Kidney (tissue), 14 donors: ENCODE results near the gene ALG6. TPM values are rescaled to one million over a fixed set of nuclear protein-coding genes. Genes with fewer than 3 reads are reported as not detected.

Experiments used
- DNase-seq, 5 donors: peaks; one replicate each; pipeline ENCODE4 v3.0.0-alpha.2; 2013 to 2020
- FAIRE-seq: peaks from 2 replicates; lab custom pipeline; 2012; peaks lifted over from hg19 to GRCh38; lab: Jason Lieb, UNC
- H3K27ac ChIP-seq, 2 donors: one replicate each; pipeline ENCODE4 v1.7.0; 2013; ENCODE audit warnings: low read depth in 2 of 2, low read length in 2 of 2, inconsistent platforms in 1 of 2
- H3K27me3 ChIP-seq: one replicate; pipeline ENCODE4 v1.7.1; 2013; ENCODE audit warnings: low read length, inconsistent platforms; ENCODE audit not compliant: control insufficient read depth, insufficient read depth
- H3K36me3 ChIP-seq, 3 donors: one replicate each; pipeline versions ENCODE4 v1.7.0 to v1.7.1; 2013; ENCODE audit warnings: low read length in 3 of 3, control low read depth in 1 of 3, inconsistent platforms in 1 of 3; ENCODE audit not compliant: insufficient read depth in 3 of 3, control insufficient read depth in 2 of 3
- H3K4me1 ChIP-seq, 3 donors: one replicate each; pipeline versions ENCODE4 v1.7.0 to v1.7.1; 2013; ENCODE audit warnings: low read length in 3 of 3, inconsistent platforms in 1 of 3, low read depth in 1 of 3; ENCODE audit not compliant: control insufficient read depth in 2 of 3, insufficient read depth in 2 of 3
- H3K4me3 ChIP-seq, 3 donors: one replicate each; pipeline versions ENCODE4 v1.7.0 to v1.8.1; 2013; ENCODE audit warnings: low read length in 3 of 3, control low read depth in 1 of 3, inconsistent platforms in 1 of 3
- H3K9ac ChIP-seq, 3 donors: one replicate each; pipeline versions ENCODE4 v1.7.0 to v1.7.1; 2013; ENCODE audit warnings: low read length in 3 of 3, control low read depth in 1 of 3, inconsistent platforms in 1 of 3
- H3K9me3 ChIP-seq, 3 donors: one replicate each; pipeline versions ENCODE4 v1.7.0 to v1.7.1; 2013; ENCODE audit warnings: low read length in 3 of 3, control low read depth in 1 of 3, inconsistent platforms in 1 of 3; ENCODE audit not compliant: control insufficient read depth in 2 of 3, insufficient read depth in 1 of 3
- intact Hi-C: fragments of 100-400 bp; cut with DNase I; formaldehyde crosslinking; loops from one replicate; pipeline ENCODE4 v1.11.1; 2022
- polyA plus RNA-seq: library from polyadenylated mRNA; stranded (reverse); fragments of 350-450 nt; fragmentation: Illumina TruSeq; extraction: RNeasy Lipid Tissue Mini Kit (QIAGEN cat#74804); gene quantifications from one replicate; pipeline ENCODE4 v1.2.3, GENCODE V29; 2014; ENCODE audit warnings: low read depth, low replicate concordance; ENCODE audit not compliant: insufficient read depth
- total RNA-seq: library from RNA; stranded (reverse); fragmentation: NEBNext Ultra II Directional; extraction: Animal tissue kit (Norgen Biotek cat#: 25700); gene quantifications from one replicate; pipeline ENCODE4 v1.2.1, GENCODE V29; 2021
- TF ChIP-seq, protein P1 (sequence below): IDR thresholded peaks from 3 replicates; pipeline ENCODE4 v1.5.1; 2012; ENCODE audit warnings: mild to moderate bottlenecking, moderate library complexity, borderline replicate concordance; ENCODE audit not compliant: insufficient read depth; ENCODE audit errors: extremely low read depth
- donor health status: control.
- donor health status: control.
- donor health status: control.
- donor health status: control.
- donor health status: control.
- donor health status: DM: yes; HTN: yes; CAD: no.
- donor health status: Normal renal cell carcinoma (clear cell type).

Gene ALG6
- total and polyA plus RNA-seq, 2 donors from 2014 or later = 10.2 to 11.2 TPM

DNA sequence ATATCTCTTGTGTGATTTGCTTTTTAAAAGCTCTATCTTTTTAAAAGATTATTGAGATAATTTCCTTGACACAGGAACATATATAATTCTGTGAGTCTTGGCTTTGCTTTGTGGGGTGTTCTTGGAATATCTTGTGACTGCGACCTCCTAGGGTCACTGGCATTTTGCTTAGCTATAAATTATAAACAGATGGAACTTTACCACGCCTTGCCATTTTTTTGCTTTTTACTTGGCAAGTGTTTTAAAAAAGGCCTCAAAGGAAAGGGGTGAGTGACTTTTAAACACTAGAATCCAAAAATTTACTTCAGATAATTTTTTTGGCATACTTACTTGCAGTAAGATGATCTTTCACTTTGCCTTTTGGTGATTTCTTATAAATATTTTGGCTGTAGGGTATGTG lies 43.6 kb downstream of the ALG6 start:
- TF ChIP-seq, protein P1, sequence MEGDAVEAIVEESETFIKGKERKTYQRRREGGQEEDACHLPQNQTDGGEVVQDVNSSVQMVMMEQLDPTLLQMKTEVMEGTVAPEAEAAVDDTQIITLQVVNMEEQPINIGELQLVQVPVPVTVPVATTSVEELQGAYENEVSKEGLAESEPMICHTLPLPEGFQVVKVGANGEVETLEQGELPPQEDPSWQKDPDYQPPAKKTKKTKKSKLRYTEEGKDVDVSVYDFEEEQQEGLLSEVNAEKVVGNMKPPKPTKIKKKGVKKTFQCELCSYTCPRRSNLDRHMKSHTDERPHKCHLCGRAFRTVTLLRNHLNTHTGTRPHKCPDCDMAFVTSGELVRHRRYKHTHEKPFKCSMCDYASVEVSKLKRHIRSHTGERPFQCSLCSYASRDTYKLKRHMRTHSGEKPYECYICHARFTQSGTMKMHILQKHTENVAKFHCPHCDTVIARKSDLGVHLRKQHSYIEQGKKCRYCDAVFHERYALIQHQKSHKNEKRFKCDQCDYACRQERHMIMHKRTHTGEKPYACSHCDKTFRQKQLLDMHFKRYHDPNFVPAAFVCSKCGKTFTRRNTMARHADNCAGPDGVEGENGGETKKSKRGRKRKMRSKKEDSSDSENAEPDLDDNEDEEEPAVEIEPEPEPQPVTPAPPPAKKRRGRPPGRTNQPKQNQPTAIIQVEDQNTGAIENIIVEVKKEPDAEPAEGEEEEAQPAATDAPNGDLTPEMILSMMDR = no peak
- FAIRE-seq = no peak
- H3K36me3 ChIP-seq = peaks cover 0 to 14% (median 0%) of the 10 kb centered on the region in 3 donors

GRCh38 chr1:63413394-63413793 lies 46.0 kb downstream of the ALG6 start:
- Histone ChIP-seq H3K27ac (no peak overlapping the region), H3K36me3 (peaks cover 0 to 14% (median 0%) of the 10 kb centered on the region in 3 donors)
- TF ChIP-seq, protein P1 = no peak

More for the DNA sequence above, 43.6 kb downstream of the ALG6 start:
- peak in 1 of 5 donors; percentile 7 for DNase-seq
- no peaks in the 10 kb centered on the region for H3K27me3 ChIP-seq
- no peak overlapping the region for H3K9ac ChIP-seq
- intact Hi-C loops = no loop called here
- H3K9me3 ChIP-seq = no peaks in the 10 kb centered on the region
- no peaks in the 10 kb centered on the region for H3K4me1 ChIP-seq
- H3K27ac ChIP-seq = no peak overlapping the region
- no peak overlapping the region for H3K4me3 ChIP-seq

DNA sequence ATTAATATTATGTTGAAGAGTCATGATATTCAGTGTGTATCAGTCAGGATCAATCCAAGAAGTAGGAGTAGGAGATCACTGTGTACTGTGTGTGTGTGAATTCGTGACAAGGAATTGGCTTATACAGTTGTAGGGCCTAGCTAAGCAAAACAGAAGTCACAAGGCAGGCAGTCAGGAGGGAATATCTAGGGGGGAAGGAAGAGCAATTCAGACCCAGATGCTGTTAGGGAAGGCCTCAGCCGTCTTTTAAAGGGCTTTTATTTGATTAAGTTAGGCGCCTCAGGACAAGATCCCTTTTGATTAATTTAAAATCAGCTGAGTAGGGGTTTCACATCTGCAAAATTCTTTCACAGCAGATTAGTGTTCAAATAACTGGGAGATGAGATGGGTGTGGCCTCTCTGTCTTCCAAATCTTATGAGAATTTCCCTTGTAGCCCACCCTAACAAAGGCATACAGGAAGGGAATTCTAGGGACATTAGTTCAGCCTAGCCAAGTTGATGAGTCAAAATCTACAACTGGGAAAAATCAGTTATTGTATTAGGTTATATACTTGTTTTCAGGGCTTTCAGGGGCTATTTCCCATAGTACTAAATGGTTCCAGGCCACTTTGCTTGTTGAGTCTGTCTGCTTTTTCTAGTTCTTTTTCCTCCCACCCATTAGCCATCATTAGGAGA lies 47.4 kb downstream of the ALG6 start:
- no peak for DNase-seq
- TF ChIP-seq, protein P1 = no peak
- Histone ChIP-seq H3K9ac (no peak overlapping the region), H3K4me3 (no peak overlapping the region), H3K4me1 (no peaks in the 10 kb centered on the region), H3K27me3 (no peaks in the 10 kb centered on the region), H3K36me3 (peaks cover 0 to 14% (median 0%) of the 10 kb centered on the region in 3 donors), H3K9me3 (no peaks in the 10 kb centered on the region), H3K27ac (no peak overlapping the region)
- FAIRE-seq = no peak
- intact Hi-C loops = no loop called here

More at GRCh38 chr1:63413394-63413793, 46.0 kb downstream of the ALG6 start:
- Histone ChIP-seq H3K9ac (no peak overlapping the region), H3K4me1 (no peaks in the 10 kb centered on the region), H3K9me3 (no peaks in the 10 kb centered on the region), H3K27me3 (no peaks in the 10 kb centered on the region), H3K4me3 (no peak overlapping the region)
- intact Hi-C loops = no loop called here
- DNase-seq (peak in 2 of 5 donors; percentile 10 to 24), FAIRE-seq (no peak)
